CD4-positive, alpha-beta T cell treated with Interleukin-10 for 1 hour (primary cell): ENCODE results near the gene ARHGAP29.

Experiments
- DNase-seq: peaks from one replicate; pipeline ENCODE4 v3.0.0-alpha.2; 2020

Gene ARHGAP29

GRCh38 chr1:94235189-94236012 is 2.0 kb downstream of the ARHGAP29 start:
- no peak for DNase-seq

GRCh38 chr1:94234615-94235014 is 2.8 kb downstream of the ARHGAP29 start:
- no peak for DNase-seq

GRCh38 chr1:94231746-94232145 is 5.6 kb downstream of the ARHGAP29 start:
- DNase-seq, result no peak

- DNase-seq, result no peak
Observed at GRCh38 chr1:94230920-94231319, 6.5 kb downstream of the ARHGAP29 start.

- no peak for DNase-seq
Observed at GRCh38 chr1:94228640-94229375, 8.6 kb downstream of the ARHGAP29 start.

- no peak for DNase-seq
Observed at GRCh38 chr1:94227624-94228023, 9.8 kb downstream of the ARHGAP29 start.

GRCh38 chr1:94225845-94226244 is 11.5 kb downstream of the ARHGAP29 start:
- no peak for DNase-seq

- DNase-seq, result no peak
Observed at GRCh38 chr1:94218332-94218731, 19.1 kb downstream of the ARHGAP29 start.

GRCh38 chr1:94215955-94216354 is 21.4 kb downstream of the ARHGAP29 start:
- no peak for DNase-seq

GRCh38 chr1:94209982-94210381 is 27.4 kb downstream of the ARHGAP29 start:
- no peak for DNase-seq

- DNase-seq, result no peak
Observed at GRCh38 chr1:94209425-94209824, 28.0 kb downstream of the ARHGAP29 start.

GRCh38 chr1:94207695-94208094 is 29.7 kb downstream of the ARHGAP29 start:
- DNase-seq, result no peak

GRCh38 chr1:94205639-94206038 is 31.7 kb downstream of the ARHGAP29 start:
- DNase-seq, result no peak

- DNase-seq, result no peak
Observed at GRCh38 chr1:94202241-94202640, 35.1 kb downstream of the ARHGAP29 start.

- DNase-seq, result no peak
Observed at GRCh38 chr1:94199398-94199797, 38.0 kb downstream of the ARHGAP29 start.

GRCh38 chr1:94194079-94194865 is 43.1 kb downstream of the ARHGAP29 start:
- DNase-seq, result no peak

GRCh38 chr1:94193128-94193527 is 44.3 kb downstream of the ARHGAP29 start:
- no peak for DNase-seq

GRCh38 chr1:94191216-94191615 is 46.2 kb downstream of the ARHGAP29 start:
- DNase-seq, result no peak

- no peak for DNase-seq
Observed at GRCh38 chr1:94186946-94187345, 50.4 kb downstream of the ARHGAP29 start.

GRCh38 chr1:94183197-94183815 is 54.1 kb downstream of the ARHGAP29 start:
- no peak for DNase-seq

GRCh38 chr1:94182191-94182590 is 55.2 kb downstream of the ARHGAP29 start:
- DNase-seq, result no peak

- no peak for DNase-seq
Observed at GRCh38 chr1:94180650-94181049, 56.7 kb downstream of the ARHGAP29 start.

- DNase-seq, result no peak
Observed at GRCh38 chr1:94178901-94179300, 58.5 kb downstream of the ARHGAP29 start.
